Measurements from ENCODE around the gene CALML4. TPM values are rescaled to one million over a fixed set of nuclear protein-coding genes. Genes with fewer than 3 reads are reported as not detected.

CALML4 gene
- total and polyA plus RNA-seq, 2 experiments from 2014 or later: 13.4 to 16.2 TPM

- TF ChIP-seq ZNF462 (CRISPR knock-in tag; IDR thresholded peaks at IDR 0.05) (no peak), CREB1 (CRISPR knock-in tag; IDR thresholded peaks at IDR 0.05; ENCODE audit: low read depth) (no peak), POLR2AphosphoS5 (IDR thresholded peaks at IDR 0.05; ENCODE audit: low read depth) (no peak), JUNB (IDR thresholded peaks at IDR 0.05; ENCODE audit: unreplicated experiment) (no peak), ZNF331 (CRISPR knock-in tag; IDR thresholded peaks at IDR 0.05; ENCODE audit: low read depth) (no peak), ETS1 (IDR thresholded peaks at IDR 0.05) (no peak), EZH2 (IDR thresholded peaks at IDR 0.05; ENCODE audit: low read depth, unreplicated experiment) (no peak), STAT1 (IDR thresholded peaks at IDR 0.05; ENCODE audit: unreplicated experiment) (no peak)
Observed at GRCh38 chr15:68157074-68157473, 48.1 kb downstream of the CALML4 start (continued).

GRCh38 chr15:68154923-68155559 is 50.1 kb downstream of the CALML4 start:
- H3K27ac Mint-ChIP-seq: no peak overlapping the region
- no peaks in the 10 kb centered on the region for H3F3A ChIP-seq (replicated peaks; ENCODE audit: low read depth)
- H3K79me2 ChIP-seq (replicated peaks; ENCODE audit: insufficient read depth): no peaks in the 10 kb centered on the region; the same call in 1 of the 2 replicates
- H3K4me1 ChIP-seq (ENCODE audit: insufficient read depth): no peaks in the 10 kb centered on the region
- no peak overlapping the region for H3K4me3 Mint-ChIP-seq
- no peaks in the 10 kb centered on the region for H3K27me3 ChIP-seq (ENCODE audit: insufficient read depth)
- ATAC-seq (peak; percentile 58), DNase-seq (ENCODE audit: low spot score) (peak; percentile 83)
- H3K36me3 ChIP-seq (ENCODE audit: insufficient read depth): no peaks in the 10 kb centered on the region; the same call in 1 of the 2 replicates
- peaks cover 2% of the 10 kb centered on the region for H3K36me3 Mint-ChIP-seq (ENCODE audit: low read depth)
- H2AFZ ChIP-seq: no peak overlapping the region
- H3K4me1 Mint-ChIP-seq: no peaks in the 10 kb centered on the region
- no peaks in the 10 kb centered on the region for H4K20me1 ChIP-seq (replicated peaks; ENCODE audit: insufficient read depth)
- no peak overlapping the region for H3K4me2 ChIP-seq
- H3K4me3 ChIP-seq: no peak overlapping the region
- no peaks in the 10 kb centered on the region for H3K9me3 Mint-ChIP-seq
- peaks cover 5% of the 10 kb centered on the region for H3K27me3 Mint-ChIP-seq (ENCODE audit: insufficient read depth, low read depth, poor library complexity)
- no peaks in the 10 kb centered on the region for H3K9me2 ChIP-seq (ENCODE audit: insufficient read depth)
- 0 out of 2 replicates have a peak overlapping the region, but pooled peaks have one; percentile 2 for H3K27ac ChIP-seq (ENCODE audit: low read depth)
- TF ChIP-seq CTCF (conservative IDR thresholded peaks at IDR 0.05; ENCODE audit: low read depth in 2 of 2) (peak; percentile 89 to 93), CREB1 (CRISPR knock-in tag; IDR thresholded peaks at IDR 0.05; ENCODE audit: low read depth) (no peak), ETS1 (IDR thresholded peaks at IDR 0.05) (no peak)
